HL-60 (cell line): Measurements from ENCODE around the gene ITGA7.

ENCODE experiments used
- CTCF ChIP-seq: IDR thresholded peaks from one replicate; pipeline ENCODE4 v1.5.1; 2011; ENCODE audit warnings: low read length, control low read depth, inconsistent platforms; ENCODE audit not compliant: insufficient read depth
- GABPA ChIP-seq: IDR thresholded peaks from 2 replicates; pipeline ENCODE4 v1.6.1; 2012; ENCODE audit warnings: low read depth
- POLR2AphosphoS5 ChIP-seq: IDR thresholded peaks from 2 replicates; pipeline ENCODE4 v1.6.1; 2012; ENCODE audit warnings: low read depth
- REST ChIP-seq: IDR thresholded peaks from 2 replicates; pipeline ENCODE4 v1.6.1; 2012; ENCODE audit warnings: low read depth; ENCODE audit not compliant: insufficient replicate concordance
- SPI1 ChIP-seq: IDR thresholded peaks from 2 replicates; pipeline ENCODE4 v1.6.1; 2012; ENCODE audit warnings: low read depth, mild to moderate bottlenecking, borderline replicate concordance

GRCh38 chr12:55745361-55746173 lies 37.9 kb upstream of the ITGA7 start:
- no peak for TF ChIP-seq CTCF
- no peak for TF ChIP-seq POLR2AphosphoS5
- no peak for TF ChIP-seq REST
- no peak for TF ChIP-seq GABPA
- TF ChIP-seq SPI1, result no peak
